ENCODE measurements around the gene RPSA. TPM values are rescaled to one million over a fixed set of nuclear protein-coding genes. Genes with fewer than 3 reads are reported as not detected.

RPSA gene
- total and polyA plus RNA-seq, 9 of the 15 experiments (the other 6 are each of a cell fraction or from before 2014, with no cell fraction given): 2,290 to 4,272 (median 2,730) TPM

DNA sequence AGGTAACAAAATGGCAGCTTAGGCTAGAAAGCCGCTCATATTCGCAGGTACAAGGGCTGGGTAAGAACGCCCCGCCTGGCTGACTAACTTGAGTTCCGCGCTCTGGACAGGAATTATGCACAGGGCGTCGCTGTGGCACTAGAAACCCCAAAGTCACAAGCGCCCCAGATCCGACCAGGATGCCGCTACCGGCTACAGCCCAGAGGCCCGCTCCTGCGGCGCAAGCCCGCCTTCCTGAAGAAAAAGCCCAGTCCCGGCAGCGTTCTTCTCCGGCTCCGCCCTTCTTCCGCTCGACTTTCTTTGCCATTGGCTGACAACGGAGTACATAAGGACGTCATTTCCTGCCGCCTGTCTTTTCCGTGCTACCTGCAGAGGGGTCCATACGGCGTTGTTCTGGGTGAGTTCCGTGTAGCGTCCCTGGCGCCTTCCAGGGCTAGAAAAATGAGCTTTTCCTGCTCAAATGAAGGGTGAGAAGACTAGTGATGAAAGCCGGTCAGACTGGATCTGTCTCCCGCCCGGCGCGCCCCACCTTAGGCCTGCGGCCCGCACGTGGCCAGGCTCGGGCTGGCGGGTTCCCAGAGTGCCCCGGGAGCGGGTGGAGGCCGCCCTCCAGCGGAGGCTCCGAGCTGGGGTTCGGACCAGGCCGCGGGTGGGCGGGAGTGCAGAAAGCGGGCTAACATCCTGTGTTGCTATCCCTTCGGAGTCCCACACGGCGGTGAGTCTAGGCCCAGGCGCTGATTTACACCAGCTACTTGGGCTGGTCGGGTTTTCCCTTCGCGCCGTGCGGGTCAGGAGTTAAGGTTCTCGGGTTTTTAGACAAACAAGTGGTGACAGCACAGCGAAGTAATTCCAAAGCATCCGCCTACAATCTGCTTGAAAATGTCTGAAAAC, at the start of gene RPSA (continued):
- no peak for TF ChIP-seq ZC3H4 (CRISPR knock-in tag; IDR thresholded peaks at IDR 0.05; ENCODE audit: borderline replicate concordance)
- TF ChIP-seq SNAPC5 (CRISPR knock-in tag; IDR thresholded peaks at IDR 0.05): no peak
- peak; percentile 78; the same call in 1 of the 2 replicates for TF ChIP-seq ZBTB17 (CRISPR knock-in tag; IDR thresholded peaks at IDR 0.05)
- peak; percentile 99 for TF ChIP-seq MGA (IDR thresholded peaks at IDR 0.05)
- TF ChIP-seq RUNX1 (IDR thresholded peaks at IDR 0.05; ENCODE audit: low read depth): no peak
- TF ChIP-seq ZFX (CRISPR knock-in tag; IDR thresholded peaks at IDR 0.05): peak; percentile 100
- TF ChIP-seq CBX3 (IDR thresholded peaks at IDR 0.05; ENCODE audit: borderline replicate concordance in 1 of 2, low read length in 2 of 2): peak in 1 of 2 experiments; percentile 12; a peak in 1 of 3 replicates
- no peak for TF ChIP-seq ELK3 (CRISPR knock-in tag; IDR thresholded peaks at IDR 0.05)
- peak; percentile 100 for TF ChIP-seq NKRF (IDR thresholded peaks at IDR 0.05; ENCODE audit: borderline replicate concordance)
